Measurements from ENCODE around the gene LAT.

DNA sequence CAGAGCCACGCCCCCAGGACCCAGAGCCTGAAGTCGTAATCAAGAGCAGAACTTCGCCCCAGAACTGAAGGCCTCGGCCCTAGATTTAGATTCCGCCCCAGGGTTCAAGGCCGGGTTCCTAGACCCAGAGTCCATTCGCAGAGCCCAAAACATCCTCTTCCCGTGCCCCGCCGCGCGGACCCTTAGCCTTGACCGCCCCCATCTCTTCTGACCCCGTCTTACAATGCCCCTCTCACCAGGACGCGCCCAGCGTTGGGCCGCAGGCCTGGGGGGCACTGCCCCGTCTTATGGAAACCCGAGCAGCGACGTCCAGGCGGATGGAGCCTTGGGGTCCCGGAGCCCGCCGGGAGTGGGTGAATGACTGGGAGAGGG, 48.1 kb upstream of the LAT start:
- TF ChIP-seq CTCF (conservative IDR thresholded peaks at IDR 0.05; ENCODE audit: low read length) (no peak), EZH2phosphoT487 (IDR thresholded peaks at IDR 0.05; ENCODE audit: borderline replicate concordance, low read depth, low read length) (no peak)

Measured in OCI-LY7 (cell line).